ENCODE results near the gene WNT9B. TPM values are rescaled to one million over a fixed set of nuclear protein-coding genes. Genes with fewer than 3 reads are reported as not detected.
A peak's percentile ranks its signal among the peaks of the same experiment; 100 is the strongest.

Gene WNT9B
- total and polyA plus RNA-seq, 9 of the 15 experiments (the other 6 are each of a cell fraction or from before 2014, with no cell fraction given): not detected

GRCh38 chr17:46922804-46923635 is 71.6 kb downstream of the WNT9B start, which contains the start of gene GOSR2 (continued):
- TF ChIP-seq, protein P1, sequence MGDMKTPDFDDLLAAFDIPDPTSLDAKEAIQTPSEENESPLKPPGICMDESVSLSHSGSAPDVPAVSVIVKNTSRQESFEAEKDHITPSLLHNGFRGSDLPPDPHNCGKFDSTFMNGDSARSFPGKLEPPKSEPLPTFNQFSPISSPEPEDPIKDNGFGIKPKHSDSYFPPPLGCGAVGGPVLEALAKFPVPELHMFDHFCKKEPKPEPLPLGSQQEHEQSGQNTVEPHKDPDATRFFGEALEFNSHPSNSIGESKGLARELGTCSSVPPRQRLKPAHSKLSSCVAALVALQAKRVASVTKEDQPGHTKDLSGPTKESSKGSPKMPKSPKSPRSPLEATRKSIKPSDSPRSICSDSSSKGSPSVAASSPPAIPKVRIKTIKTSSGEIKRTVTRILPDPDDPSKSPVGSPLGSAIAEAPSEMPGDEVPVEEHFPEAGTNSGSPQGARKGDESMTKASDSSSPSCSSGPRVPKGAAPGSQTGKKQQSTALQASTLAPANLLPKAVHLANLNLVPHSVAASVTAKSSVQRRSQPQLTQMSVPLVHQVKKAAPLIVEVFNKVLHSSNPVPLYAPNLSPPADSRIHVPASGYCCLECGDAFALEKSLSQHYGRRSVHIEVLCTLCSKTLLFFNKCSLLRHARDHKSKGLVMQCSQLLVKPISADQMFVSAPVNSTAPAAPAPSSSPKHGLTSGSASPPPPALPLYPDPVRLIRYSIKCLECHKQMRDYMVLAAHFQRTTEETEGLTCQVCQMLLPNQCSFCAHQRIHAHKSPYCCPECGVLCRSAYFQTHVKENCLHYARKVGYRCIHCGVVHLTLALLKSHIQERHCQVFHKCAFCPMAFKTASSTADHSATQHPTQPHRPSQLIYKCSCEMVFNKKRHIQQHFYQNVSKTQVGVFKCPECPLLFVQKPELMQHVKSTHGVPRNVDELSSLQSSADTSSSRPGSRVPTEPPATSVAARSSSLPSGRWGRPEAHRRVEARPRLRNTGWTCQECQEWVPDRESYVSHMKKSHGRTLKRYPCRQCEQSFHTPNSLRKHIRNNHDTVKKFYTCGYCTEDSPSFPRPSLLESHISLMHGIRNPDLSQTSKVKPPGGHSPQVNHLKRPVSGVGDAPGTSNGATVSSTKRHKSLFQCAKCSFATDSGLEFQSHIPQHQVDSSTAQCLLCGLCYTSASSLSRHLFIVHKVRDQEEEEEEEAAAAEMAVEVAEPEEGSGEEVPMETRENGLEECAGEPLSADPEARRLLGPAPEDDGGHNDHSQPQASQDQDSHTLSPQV (IDR thresholded peaks at IDR 0.05): peak; percentile 44; the same call in 1 of the 2 replicates
- TF ChIP-seq SMAD2 (IDR thresholded peaks at IDR 0.05; ENCODE audit: low read depth, low read length) (no peak), SMARCA5 (IDR thresholded peaks at IDR 0.05) (no peak), LARP7 (IDR thresholded peaks at IDR 0.05) (peak; percentile 86), ZNF408 (CRISPR knock-in tag; IDR thresholded peaks at IDR 0.05; ENCODE audit: low read depth) (no peak), BRCA1 (IDR thresholded peaks at IDR 0.05) (no peak), BRCA1 (CRISPR knock-in tag; IDR thresholded peaks at IDR 0.05) (no peak), ZNF707 (CRISPR knock-in tag; conservative IDR thresholded peaks at IDR 0.05) (no peak), ZNF764 (CRISPR knock-in tag; IDR thresholded peaks at IDR 0.05; ENCODE audit: low read depth) (no peak), MIER1 (IDR thresholded peaks at IDR 0.05; ENCODE audit: low read depth) (no peak), PCBP1 (IDR thresholded peaks at IDR 0.05; ENCODE audit: low read depth, low read length, poor library complexity, severe bottlenecking) (peak; percentile 79), DACH1 (IDR thresholded peaks at IDR 0.05; ENCODE audit: partially characterized antibody) (peak; percentile 98), TEAD2 (tag; IDR thresholded peaks at IDR 0.05) (no peak), C11orf30 (IDR thresholded peaks at IDR 0.05; ENCODE audit: low read depth) (peak; percentile 91), MNT (conservative IDR thresholded peaks at IDR 0.05) (peak; percentile 91 to 94), RB1 (IDR thresholded peaks at IDR 0.05; ENCODE audit: low read depth) (peak; percentile 92), POLR2G (IDR thresholded peaks at IDR 0.05; ENCODE audit: low read depth, low read length) (peak; percentile 100)
- TF ChIP-seq, protein P2, sequence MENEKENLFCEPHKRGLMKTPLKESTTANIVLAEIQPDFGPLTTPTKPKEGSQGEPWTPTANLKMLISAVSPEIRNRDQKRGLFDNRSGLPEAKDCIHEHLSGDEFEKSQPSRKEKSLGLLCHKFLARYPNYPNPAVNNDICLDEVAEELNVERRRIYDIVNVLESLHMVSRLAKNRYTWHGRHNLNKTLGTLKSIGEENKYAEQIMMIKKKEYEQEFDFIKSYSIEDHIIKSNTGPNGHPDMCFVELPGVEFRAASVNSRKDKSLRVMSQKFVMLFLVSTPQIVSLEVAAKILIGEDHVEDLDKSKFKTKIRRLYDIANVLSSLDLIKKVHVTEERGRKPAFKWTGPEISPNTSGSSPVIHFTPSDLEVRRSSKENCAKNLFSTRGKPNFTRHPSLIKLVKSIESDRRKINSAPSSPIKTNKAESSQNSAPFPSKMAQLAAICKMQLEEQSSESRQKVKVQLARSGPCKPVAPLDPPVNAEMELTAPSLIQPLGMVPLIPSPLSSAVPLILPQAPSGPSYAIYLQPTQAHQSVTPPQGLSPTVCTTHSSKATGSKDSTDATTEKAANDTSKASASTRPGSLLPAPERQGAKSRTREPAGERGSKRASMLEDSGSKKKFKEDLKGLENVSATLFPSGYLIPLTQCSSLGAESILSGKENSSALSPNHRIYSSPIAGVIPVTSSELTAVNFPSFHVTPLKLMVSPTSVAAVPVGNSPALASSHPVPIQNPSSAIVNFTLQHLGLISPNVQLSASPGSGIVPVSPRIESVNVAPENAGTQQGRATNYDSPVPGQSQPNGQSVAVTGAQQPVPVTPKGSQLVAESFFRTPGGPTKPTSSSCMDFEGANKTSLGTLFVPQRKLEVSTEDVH (IDR thresholded peaks at IDR 0.05; ENCODE audit: low read depth, partially characterized antibody): peak; percentile 94

Measured in K562 (cell line).